GM10248 (cell line): ENCODE results near the gene DPH2.

Source experiments
- CTCF ChIA-PET: fragments of 300-600 bp; sonication (Branson Sonifier 250); formaldehyde crosslinking; extraction: SDS; loops from one replicate; lab custom pipeline; 2021; ENCODE audit warnings: antibody characterized with exemption; lab: Yijun Ruan, JAX
- POLR2A ChIA-PET: fragments of 350-650 bp; sonication (Branson Sonifier 250); formaldehyde crosslinking; extraction: SDS; loops from one replicate; lab custom pipeline; 2020; ENCODE audit warnings: antibody characterized with exemption; lab: Yijun Ruan, JAX
- DNase-seq: peaks from one replicate; pipeline ENCODE4 v3.0.0; 2012; ENCODE audit errors: extremely low spot score
- CTCF ChIP-seq: IDR thresholded peaks from 2 replicates; pipeline ENCODE4 v1.5.1; 2012; ENCODE audit warnings: mild to moderate bottlenecking, low read depth; ENCODE audit errors: extremely low read depth, missing control alignments, control extremely low read depth

The DPH2 gene

GRCh38 chr1:43983253-43983899 is 13.6 kb downstream of the DPH2 start:
- CTCF ChIA-PET = no interaction called here
- POLR2A ChIA-PET = no interaction called here
- no peak for DNase-seq
- TF ChIP-seq CTCF = no peak

GRCh38 chr1:43984855-43985254 is 15.0 kb downstream of the DPH2 start:
- TF ChIP-seq CTCF = no peak
- ChIA-PET CTCF (interaction anchor here (1.0 kb wide), 1 partner anchor 50 kb away, joined by 3 read pairs; no protein-coding TSS in a partner anchor), POLR2A (no interaction called here)
- no peak for DNase-seq

- POLR2A ChIA-PET = no interaction called here
Measured at GRCh38 chr1:43985984-43986595, 16.3 kb downstream of the DPH2 start.

GRCh38 chr1:43986712-43987111 is 16.9 kb downstream of the DPH2 start:
- TF ChIP-seq CTCF = no peak
- ChIA-PET POLR2A (no interaction called here), CTCF (interaction anchor here (1.6 kb wide), 1 partner anchor 18 kb away, joined by 3 read pairs; no protein-coding TSS in a partner anchor)
- DNase-seq = no peak

More at GRCh38 chr1:43985984-43986595, 16.3 kb downstream of the DPH2 start:
- TF ChIP-seq CTCF = no peak
- CTCF ChIA-PET = no interaction called here
- no peak for DNase-seq

GRCh38 chr1:43987159-43987902 is 17.5 kb downstream of the DPH2 start:
- ChIA-PET CTCF (interaction anchor here (1.2 to 2.2 kb wide), 3 partner anchors 11 to 223 kb away, joined by 3 to 9 read pairs (median 3); partner anchors contain the start of gene ATP6V0B), POLR2A (interaction anchor here (1.1 kb wide), 1 partner anchor 13 kb away, joined by 3 read pairs; the partner anchor contains the start of gene ATP6V0B)
- TF ChIP-seq CTCF = no peak
- DNase-seq = no peak

- DNase-seq = no peak
- POLR2A ChIA-PET = no interaction called here
- CTCF ChIA-PET = interaction anchor here (1.7 to 2.4 kb wide), 3 partner anchors 14 to 56 kb away, joined by 6 to 9 read pairs (median 8); no protein-coding TSS in a partner anchor
- no peak for TF ChIP-seq CTCF
Measured at GRCh38 chr1:43990271-43991199, 20.7 kb downstream of the DPH2 start.
